M059J (cell line): ENCODE measurements around the gene SIRPB2. TPM values are rescaled to one million over a fixed set of nuclear protein-coding genes. Genes with fewer than 3 reads are reported as not detected.

Source experiments
- DNase-seq: peaks from one replicate; pipeline ENCODE4 v3.0.0-alpha.2; 2012; ENCODE audit warnings: low read depth
- total RNA-seq: library from RNA; depleted of rRNA; stranded (reverse); fragments of >200 nt; shearing (Covaris generic); gene quantifications from 2 replicates; pipeline ENCODE4 v1.2.3, GENCODE V29; 2014

Gene SIRPB2
- total RNA-seq, 1 experiment from 2014 or later = 0.07 TPM

DNA sequence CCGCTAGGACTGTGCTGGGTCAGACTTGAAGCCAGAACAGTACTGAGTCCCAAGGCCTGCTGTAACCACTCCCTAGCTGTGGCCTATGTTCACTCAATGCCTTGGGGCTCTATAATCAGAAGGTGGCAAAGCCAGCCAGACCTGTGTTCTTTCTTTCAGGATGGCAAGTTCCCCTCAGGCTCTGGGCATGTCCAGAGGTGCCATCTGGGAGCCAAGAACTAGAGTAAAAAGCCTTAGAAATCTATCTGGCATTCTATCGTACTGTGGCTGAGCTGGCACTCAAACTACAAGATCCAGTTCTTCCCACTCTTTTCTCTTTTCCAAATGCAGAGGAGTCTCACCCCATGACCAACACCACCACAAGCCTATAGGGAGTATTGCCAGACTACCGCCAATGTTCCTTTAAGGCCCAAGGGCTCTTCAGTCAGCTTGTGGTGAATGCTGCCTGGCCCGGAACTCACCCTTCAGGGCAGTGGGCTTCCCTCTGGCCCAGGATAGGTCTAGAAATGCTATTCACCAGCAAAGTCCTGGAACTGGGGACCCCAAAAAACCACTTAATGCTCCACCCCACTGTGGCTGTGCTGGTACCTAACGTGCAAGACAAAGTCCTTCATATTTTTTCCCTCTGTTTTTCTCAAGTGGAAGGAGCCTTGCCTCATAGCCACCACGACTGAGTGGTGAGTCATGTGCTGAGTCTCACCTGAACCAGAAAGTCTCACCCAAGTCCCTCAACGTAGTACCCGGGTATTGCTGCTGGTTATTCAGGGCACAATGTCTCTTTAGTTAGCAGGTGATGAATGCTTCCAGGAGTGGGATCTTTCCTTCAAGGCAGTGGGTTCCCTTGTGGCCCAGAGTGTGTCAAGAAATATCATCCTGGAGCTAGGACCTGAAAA, 8.6 kb upstream of the SIRPB2 start:
- DNase-seq = peak; percentile 59

DNA sequence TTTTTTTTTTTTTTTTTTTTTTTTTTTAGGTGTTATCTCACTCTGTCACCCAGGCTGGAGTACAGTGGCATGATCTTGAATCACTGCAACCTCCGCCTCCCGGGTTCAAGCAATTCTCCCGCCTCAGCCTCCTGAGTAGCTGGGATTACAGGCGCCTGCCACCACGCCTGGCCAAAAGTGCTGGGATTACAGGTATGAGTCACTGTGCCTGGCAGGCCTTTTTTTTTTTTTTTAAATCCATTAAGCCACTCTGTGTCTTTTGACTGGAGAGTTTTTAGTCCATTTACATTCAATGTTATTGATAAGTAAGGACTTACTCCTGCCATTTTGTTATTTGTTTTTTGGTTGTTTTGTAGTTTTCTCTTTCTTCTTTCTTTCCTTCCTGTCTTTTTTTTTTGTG, 6.2 kb upstream of the SIRPB2 start:
- DNase-seq = peak; percentile 49

DNA sequence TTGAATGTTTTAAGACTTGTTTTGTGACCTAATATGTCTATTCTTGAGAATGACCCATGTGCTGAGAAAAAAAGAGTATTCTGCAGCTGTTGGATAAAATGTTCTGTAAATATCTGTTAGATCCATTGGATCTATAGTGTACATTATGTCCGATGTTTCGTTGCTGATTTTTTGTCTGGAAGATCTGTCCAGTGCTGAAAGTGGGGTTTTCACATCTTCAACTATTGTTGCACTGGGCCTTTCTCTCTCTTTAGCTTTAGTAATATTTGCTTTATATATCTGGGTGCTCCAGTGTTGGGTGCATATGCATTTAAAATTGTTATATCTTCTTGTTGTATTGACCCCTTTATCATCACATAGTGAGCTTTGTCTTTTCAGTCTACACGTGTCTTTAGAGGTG, 5.7 kb upstream of the SIRPB2 start:
- no peak for DNase-seq

DNA sequence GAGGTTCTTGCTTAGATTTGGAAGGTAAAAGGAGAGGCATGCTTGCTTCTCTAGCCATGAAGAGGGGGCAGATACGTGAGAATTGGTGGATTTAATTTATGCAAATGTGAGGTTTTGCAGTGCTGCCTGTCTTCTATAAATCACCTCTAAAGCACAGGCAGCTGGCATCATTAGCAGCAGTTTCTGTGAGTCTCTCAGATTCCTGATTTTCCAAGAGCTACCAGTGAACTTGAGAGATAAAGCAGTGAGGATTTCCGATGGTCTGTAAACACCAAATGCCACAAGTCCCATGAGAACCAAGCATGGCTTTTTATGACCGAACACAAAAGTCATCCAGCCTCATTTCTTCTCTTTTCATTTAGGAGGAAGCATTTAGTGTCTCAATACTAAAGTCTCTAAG, 3.2 kb upstream of the SIRPB2 start:
- no peak for DNase-seq

DNA sequence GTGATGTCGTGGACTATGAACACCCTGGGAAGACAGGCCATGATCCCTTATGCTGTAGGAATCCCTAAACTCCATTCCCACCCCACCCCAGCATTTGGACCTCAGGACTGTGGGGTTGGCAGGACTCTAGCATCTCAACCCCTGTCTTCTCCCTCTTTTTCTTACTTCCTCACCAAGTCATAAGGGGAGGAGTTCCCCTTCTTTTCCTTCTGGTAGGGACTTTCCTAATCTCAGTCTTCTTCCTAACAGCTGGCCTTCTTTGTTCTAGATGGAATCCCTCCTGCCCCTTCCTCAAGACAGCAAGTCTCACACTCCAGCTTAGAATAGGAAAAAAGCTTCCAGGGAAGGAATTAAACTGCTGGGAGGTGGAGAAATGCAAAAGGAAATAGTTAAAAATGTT, 2.3 kb upstream of the SIRPB2 start:
- no peak for DNase-seq

DNA sequence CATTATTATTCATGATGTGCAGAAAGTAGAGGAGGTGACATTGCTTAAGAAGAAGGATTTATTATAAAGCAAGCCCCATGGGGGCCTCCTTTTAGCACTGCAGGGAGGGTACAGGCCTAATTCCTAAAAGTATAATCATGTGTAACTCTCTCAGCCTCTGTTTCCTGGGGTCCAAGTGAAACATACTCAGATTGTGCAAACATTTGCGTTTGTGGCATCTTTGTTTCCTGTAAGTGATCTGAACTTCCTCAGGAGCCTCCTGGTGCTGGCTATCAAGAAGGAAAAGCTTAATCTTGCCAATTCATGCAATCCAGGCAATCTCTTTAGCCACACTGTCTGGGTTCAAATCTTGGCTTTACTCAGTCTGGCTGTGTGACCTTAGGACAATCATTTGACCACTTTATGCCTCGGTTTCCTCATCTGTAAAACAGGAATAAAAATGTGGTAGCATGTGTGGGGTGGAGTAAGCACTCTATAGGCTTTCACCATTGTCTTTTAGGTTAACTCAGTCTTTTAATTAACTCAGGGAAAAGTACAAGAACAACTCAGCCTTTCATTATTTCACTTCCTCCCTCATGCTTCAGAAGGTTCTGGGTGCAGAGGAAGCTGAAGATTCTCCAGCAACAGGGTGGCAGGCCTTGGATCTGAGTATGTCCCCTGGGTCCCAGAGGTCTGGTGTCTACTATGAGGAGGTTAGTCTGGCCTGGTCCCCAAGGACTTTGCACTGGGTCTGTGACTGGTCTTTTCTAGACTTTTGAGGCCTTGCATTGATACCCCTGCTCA, 831 bp upstream of the SIRPB2 start:
- no peak for DNase-seq

DNA sequence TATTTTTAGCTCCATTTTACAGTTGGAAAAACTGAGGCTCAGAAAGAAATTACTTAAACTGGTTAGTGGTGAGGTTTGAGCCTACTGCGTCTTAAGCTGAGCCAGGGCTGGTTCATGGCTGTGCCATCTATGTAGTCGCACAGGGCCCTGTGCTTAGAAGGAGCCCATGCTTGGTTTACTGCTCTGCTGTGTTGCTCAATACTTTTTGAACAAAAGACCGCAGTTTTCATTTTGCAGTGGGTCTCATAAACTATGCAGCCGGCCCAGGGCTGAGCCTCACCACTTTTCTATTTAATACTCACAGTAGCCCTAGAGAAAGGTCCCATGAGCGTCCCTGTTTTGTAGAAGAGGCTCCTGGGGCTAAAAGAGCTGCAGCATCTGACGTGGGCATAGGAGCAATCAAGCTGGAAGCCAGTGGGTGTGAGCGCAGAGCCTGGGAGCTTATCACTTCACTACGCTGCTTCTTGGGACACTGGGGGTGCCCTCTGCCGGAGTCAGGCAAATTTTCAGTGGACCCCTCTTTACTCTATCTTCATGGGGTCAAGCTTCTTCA, 501 bp downstream of the SIRPB2 start:
- DNase-seq = no peak

DNA sequence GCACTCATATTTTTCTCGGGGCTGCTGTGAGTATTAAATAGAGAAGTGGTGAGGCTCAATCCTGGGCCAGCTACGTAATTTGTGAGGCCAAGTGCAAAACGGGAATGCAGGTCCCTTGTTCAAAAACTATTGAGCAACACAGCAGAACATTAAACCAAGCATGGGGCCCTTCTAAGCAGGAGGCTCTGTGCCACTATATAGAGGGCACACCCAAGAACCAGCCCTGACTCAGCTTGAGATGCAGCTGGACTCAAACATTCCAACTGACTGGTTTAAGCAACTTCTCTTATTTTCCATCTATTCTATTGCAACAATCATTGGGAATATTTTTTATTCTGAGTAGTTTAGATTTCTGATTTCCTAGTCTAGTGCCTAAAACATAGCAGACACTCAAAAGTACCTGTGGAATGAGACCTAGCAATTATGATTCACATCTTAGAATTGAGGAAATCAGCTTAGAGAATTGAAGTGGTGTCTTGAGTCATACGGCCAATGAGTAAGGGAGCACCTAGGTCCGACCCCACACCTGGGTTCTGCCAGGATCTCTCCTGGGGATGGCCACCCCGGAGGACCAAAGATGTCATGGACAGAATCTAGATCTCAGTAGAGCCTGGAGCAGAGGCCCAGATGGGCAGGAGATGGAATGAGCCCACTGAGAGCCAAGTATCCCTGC, 1.3 kb downstream of the SIRPB2 start:
- DNase-seq = peak; percentile 50

DNA sequence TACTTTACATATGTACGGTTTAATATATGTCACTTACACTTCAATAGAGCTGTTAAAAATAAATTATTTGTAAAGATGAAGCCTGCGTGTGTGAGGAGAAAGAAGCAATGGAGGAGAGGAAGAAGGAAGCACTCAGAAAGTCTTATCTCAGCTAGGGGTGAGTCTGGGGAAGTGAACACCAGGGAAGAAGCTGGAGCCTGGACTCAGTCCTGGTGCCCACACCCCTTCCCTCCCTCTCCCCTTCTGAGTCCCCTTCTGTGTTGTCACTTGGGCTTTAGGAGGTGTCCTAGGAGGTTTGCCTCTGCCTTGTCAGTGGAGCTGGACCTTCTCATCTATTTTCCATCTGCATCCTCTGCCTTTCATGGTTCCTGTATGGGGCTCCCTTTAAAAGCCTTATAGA, 1.9 kb downstream of the SIRPB2 start:
- DNase-seq = no peak

DNA sequence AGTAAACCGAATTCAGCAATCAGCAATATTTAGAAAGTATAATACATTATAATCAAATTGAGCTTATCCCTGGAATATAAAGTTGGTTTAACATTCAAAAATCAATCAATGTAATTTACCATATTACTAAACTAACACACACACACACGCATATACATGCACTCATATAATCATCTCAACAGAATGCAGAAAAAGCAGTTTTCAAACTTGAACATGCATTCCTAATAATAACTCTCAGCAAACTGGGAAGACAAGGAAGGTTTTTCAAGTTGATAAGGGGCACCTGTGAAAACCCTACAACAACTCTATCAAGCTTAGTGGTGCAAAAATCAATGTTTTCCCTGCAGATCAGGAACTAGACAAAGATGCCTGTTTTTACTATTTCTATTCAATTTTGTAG, 4.7 kb downstream of the SIRPB2 start:
- DNase-seq = no peak

DNA sequence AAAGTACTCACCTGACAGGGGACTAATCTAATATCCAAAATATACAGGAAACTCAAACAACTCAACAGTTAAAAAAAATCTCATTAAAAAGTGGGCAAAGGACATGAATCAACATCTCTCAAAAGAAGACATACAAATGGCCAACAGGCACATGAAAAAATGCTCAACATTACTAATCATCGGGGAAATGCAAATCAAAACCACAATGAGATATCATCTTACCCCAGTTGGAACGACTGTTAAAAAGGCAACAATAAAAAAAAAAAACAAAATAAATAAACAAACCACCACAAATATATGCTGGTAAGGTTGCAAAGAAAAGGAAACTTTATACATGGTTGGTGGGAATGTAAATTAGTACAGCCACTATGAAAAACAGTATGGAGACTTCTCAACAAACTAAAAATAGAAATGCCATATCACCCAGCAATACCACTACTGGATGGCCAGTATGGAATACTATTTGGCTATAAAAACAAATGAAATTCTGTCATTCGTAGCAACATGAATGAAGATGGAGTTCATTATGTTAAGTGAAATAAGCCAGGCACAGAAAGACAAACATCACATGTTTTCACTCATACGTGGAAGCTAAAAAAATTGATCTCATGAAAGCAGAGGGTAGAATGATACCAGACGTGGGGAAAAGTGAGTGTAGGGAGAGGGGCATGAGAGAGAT, 6.6 kb downstream of the SIRPB2 start:
- peak; percentile 91 for DNase-seq

DNA sequence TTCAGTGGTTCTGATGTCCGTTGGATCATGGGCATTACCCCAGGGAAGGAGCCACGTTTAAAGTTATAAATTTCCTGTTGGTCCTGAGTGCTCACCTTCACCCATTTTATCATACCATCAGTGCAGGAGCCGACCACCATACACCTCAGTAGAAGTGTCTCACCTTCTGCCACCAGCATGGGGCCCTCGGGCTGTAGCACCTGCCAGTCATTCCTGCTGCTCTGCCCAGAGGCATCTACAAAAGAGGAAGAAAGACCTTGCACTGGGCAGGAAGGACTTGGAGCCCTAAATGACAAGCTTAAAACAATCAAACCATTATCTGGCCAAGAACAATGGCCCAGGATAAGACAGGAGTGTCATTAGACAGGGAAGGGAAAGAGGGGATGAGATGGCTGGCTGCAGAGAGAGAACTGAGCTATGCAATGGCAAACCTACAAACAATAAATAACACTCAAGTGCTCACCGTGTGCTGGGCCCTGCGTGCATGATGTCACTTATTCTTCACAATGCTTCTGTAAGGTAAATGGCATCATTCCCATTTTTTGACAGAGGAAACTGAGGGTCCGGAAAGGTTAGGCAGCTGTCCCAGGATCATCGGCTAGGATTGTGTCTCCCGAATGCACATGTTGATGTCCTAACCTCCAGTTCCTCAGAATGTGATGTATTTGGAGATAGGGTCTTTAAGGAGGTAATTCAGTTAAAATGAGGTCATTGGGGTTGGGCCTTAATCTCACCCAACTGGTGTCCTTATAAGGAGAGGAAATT, 11.2 kb downstream of the SIRPB2 start:
- DNase-seq = no peak

DNA sequence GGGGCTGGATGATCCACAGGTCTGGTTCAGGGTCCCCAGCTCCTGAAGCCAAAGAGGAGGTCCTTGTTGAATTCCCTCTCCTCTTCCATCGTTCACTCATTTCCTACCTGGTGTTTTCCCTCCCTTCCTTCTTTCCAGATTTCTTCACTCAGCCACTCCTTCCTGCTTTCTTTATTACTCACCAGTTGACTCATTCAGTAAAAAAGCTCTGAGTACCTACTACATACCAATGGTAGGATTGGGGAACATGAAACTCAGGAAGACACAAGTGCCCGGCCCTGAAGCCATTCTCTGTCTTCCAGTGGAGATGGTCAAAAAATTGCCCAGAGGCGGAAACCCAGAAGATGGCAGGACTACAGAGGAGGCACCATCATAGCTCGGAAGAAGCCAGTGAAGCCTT, 12.7 kb downstream of the SIRPB2 start:
- DNase-seq = peak; percentile 94

DNA sequence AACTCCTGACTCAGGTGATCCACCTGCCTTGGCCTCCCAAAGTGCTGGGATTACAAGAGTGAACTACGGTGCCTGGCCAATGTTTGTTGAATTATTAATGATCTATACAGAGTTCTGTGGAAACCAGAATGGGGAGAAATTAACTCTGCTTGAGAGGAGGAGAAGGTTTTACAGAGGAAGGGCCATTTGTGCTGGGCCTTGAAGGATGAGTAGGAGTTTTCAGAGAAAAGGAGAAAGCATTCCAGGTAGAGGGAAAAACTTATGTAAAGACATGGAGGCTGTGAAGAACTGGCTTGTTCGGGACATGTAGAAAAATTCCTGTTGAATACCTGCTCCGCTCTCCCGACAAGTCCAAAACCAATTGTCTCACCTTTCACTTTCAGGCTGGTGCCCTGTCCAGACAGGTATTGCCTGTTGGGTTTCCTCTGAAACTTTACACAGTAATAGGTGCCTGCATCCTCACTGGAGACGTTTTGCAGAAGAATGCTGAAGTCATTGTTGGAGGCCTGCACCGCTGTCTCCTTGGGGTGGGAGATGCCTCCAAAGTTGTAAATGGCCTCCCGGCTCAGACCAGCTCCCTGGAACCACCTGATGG, 13.2 kb downstream of the SIRPB2 start:
- no peak for DNase-seq

DNA sequence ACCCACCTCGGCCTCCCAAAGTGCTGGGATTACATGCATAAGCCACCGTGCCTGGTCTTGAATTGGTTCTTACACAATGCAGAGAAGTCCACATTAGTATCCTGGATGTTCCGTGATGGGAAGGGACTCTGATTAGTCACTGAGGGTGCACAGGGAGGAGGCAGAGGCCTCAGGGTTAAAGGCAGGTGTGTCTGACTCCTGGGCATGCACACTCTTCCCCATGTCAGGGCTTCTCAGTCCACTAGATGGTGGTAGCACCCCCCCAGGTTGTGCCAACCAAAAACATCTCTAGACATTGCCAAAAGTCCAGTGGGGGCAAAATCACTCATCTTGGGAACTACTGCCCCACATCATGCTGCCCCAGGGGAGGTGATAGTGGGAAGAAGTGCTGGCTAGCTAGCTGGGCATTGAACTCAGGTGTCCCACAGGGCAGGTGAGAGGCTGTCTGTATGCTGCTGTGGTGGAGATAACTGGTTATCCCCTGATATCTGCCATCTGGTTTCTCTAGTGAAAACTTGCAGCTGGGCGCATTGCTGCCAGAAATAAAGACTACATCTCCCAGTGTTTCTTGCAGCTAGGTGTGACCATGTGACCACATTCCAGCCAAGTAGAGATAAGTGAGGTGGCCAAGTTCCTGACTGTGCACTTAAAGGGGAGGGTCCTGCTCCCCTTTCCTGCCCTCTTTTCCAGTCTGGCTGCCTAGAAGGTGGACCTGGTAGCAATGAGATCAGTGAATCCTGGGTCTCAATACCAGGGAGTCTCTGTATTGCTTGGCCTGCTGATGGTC, 16.2 kb downstream of the SIRPB2 start:
- peak; percentile 41 for DNase-seq

DNA sequence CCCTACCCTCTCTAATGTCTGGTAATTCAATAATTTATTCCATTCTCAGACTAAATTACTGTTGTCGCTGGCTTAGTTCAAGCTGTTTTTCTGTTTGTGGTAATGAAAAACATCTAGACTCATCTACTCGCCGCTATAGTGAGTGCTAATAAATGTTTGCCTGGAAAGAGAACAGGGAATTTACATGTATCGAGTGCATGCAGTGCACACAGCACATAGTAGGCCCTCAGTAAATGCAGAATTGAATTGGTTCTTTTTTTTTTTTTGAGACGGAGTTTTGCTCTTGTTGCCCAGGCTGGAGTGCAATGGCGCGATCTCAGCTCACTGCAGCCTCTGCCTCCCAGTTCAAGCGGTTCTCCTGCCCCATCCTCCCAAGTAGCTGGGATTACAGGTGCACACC, 16.9 kb downstream of the SIRPB2 start:
- DNase-seq = no peak

DNA sequence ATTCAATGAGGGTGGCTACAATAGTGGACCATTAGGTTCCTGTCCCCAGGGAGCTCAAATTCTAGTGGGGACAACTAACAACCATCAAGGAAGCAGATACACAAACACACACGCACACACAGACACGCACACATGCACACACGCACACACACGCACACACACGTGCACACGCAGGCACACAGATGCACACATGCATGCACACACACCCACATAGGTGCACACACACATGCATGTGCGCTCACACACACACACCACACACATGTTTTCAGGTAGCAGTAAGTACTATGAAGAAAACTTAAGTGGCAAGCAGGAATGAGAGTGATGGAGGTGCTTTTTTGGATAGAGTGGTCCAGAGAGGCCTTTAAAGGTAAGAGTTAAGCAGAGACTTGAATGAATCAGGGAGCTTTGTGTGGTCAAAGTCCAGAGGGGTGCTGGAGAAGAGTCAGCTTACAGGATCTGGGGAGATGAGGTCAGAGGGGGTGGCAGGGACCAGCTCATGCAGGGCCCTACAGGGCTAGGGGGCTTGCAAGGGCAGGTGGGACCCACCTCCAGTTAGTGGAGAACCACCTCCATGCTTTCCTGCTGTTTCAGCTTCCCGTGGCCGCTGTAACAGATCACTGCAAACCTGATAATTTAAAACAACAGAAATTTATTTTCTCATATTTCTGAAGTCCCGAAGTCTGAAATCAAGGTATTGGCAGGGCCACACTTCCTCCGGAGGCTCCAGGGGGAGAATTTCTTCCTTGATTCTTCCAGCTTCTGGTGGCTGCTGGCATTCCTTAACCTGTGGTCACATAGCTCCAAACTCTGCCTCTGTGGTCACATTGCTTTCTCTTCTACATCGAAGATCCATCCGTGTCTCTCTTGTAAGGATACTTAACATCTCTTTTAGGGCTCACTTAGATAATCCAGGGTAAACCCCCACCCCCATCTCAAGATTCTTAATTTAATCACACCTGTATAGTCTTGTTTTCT, 17.7 kb downstream of the SIRPB2 start:
- peak; percentile 51 for DNase-seq

DNA sequence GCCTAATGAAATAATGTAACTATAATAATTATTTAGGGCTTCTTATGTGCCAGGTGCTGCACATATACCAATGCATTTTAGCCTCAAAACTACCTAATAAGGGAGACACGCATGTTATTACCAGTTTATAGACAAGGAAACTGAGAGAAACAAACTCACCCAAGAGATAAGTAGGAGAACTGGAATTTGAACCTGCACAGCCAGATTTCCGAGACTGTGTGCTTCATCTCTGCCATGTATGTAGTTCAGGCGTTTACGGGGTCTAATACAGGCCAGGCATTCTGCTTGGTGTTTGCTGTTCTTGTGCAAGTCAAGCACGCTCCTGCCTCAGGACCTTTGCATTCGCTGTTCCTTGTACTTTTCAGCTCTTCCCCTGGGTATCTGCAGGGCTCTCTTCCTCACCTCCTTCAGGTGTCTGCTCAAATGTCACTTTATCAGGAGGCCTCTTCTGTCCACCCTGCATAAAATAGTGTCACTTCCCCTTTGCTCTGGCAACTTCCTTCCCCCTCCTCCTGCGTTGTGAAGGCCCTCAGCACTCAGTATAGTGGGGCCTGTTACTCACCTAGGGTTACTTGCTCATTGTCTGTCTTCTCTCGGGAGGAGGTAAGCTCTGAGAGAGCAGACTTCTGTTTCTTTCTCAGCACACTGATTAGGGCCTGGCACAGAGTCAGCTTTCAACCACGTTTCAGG, 18.5 kb downstream of the SIRPB2 start:
- DNase-seq = no peak
